GM18909 (cell line): Measurements from ENCODE around the gene OR14K1.
"Not testable (repeated sequence)": the region's sequence is repeated elsewhere in the genome, so short reads cannot be mapped to it uniquely, and the experiment has no call there.

ENCODE experiments used
- ATAC-seq: cut with Tn5 transposase; IDR thresholded peaks from one replicate; pipeline ENCODE4 v1.9.1; 2021; ENCODE audit warnings: mild to moderate bottlenecking; ENCODE audit not compliant: unreplicated experiment, poor library complexity

OR14K1 gene, protein sequence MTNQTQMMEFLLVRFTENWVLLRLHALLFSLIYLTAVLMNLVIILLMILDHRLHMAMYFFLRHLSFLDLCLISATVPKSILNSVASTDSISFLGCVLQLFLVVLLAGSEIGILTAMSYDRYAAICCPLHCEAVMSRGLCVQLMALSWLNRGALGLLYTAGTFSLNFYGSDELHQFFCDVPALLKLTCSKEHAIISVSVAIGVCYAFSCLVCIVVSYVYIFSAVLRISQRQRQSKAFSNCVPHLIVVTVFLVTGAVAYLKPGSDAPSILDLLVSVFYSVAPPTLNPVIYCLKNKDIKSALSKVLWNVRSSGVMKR

GRCh38 chr1:247738315-247738714, at the start of gene OR14K1:
Gene OR14K1 (plus strand): TSS chr1:247738615. CDS start chr1:247738615, 0 bp downstream.
- ATAC-seq = no peak

DNA sequence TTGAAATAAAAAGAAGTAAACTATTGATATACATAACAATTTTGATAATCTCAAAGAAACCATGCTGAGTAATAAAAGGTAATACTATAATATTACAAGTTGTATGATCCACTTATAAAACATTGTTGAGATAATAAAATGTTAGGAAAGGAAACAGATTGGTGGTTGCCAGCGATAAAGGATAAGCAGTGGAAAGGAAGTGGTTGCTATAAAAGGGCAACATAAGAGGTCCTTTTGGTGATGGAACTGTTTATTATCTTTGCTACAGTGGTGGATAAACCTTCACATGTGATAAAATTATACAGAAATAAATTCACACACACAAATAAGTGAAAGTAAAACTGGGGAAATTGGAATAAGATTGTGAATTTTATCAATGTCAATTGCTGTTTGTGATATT, 37.1 kb upstream of the OR14K1 start:
- ATAC-seq = no peak

DNA sequence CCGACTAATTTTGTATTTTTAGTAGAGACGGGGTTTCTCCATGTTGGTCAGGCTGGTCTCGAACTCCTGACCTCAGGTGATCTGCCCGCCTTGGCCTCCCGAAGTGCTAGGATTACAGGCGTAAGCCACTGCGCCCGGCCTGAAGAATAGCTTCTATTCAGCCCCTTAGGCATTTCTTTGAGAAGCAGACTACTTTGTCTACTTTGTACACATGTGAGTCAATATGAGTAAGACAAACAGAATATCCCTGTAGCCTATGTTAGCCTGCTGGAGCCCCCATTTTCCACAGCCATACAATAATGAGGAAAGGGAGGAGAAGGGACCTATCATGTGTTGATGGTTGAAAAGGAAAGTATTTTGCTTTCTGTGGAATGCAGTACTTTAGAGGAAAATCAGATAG, 27.7 kb upstream of the OR14K1 start:
- not testable (repeated sequence) for ATAC-seq

- ATAC-seq = no peak
Measured at GRCh38 chr1:247713753-247714152, 24.7 kb upstream of the OR14K1 start.

GRCh38 chr1:247716546-247716945, 21.9 kb upstream of the OR14K1 start, which contains the start of gene OR6F1:
Gene OR6F1 (minus strand): TSS chr1:247716646. CDS start chr1:247712755, 3,891 bp downstream.
- ATAC-seq = no peak

DNA sequence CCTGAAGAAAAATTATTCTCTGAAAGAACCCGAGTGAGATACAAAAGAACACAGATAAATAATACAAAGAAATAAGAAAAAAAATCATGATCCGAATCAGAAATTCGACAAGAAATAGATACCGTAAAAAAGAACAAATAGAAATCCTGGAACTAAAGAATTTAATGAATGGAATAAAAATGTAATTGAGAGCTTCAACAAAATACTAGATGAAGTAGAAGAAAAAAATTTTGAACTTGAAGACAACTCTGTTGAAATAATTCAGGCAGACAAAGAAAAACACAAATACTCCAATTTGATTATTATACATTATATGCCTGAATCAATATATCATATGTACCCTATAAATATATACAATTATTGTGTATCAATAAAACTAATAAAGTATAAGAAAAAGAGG, 17.2 kb upstream of the OR14K1 start:
- no peak for ATAC-seq

- no peak for ATAC-seq
Measured at GRCh38 chr1:247740721-247741120, 2.3 kb downstream of the OR14K1 start.

GRCh38 chr1:247741756-247742155, 3.3 kb downstream of the OR14K1 start:
- ATAC-seq = no peak

DNA sequence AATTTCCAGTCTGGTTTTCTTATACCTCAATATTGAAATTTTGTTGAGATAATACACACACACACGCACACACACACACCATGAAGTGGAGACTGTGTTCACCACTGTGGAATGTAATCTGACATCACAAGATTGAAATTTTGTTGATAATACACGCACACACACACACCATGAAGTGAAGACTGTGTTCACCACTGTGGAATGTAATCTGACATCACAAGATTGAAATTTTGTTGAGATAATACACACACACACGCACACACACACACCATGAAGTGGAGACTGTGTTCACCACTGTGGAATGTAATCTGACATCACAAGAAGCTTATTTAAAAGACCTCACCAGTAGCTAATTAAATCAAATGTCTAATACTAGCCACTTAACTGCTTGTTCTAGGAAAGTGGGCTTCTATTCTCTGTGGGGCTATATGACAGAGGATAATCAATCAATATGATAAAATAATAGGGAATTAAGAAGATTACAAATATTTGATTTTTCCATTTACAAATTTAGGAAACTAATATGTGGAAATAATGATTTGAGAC, 3.9 kb downstream of the OR14K1 start:
- ATAC-seq = not testable (repeated sequence)

DNA sequence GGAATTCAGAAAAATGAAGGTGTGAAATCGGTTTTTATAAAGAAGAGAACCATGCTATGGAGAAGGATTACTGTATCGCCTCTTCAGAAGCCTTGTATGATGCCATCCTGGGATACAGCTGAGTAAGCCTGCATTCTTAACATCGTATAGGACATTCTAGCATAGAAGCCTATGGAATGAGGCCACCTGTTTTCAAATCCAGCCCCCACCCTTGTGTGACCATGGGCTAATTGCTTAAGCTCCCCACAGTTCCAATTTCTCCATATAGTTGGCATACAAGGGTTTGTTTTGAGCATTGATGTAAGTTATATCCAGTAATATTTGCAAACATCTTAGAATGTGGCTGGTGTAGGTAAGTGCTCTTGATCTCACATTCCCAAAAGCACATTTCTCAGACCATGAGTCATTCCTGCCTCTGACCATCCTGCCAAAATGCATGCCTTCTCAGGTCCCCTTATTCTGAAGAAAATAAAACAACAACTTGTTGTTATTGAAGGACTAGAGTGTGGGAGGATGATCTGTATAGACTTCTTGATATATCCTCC, 8.0 kb downstream of the OR14K1 start:
- ATAC-seq = no peak

DNA sequence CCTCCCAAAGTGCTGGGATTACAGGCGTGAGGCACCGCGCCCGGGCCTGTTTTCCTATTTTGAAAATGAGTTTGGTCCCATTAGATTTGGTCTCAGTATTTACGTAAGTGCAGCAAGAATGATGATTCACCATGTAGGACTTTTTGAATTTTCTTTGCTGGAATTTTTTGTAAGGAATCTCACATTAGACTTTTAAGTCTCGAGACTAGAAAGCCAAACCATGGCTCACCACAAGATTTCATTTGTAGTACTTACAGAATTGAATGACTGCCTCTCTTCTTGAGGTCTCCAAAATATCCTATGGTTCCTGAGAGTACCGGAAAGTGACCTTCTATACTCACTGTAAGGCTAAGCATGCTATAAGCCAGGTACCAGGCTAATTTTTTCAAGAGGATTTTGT, 9.2 kb downstream of the OR14K1 start:
- no peak for ATAC-seq

DNA sequence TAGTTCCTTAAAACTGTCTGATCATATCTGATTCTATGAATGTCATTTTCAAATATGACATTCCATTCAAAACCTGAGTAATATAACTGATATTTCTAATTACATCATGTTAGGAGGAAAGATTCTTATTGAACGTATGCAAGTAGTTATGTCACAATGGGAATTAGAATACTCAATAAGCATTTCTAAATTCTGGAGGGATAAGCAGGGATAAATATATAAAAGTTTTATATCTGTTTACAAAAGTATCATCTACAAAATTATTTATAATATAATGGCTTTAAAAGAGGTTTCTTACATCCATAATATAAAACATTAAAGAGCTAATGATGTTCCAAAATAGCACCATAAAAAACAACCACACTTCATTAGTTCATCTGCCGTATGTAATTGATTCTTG, 9.6 kb downstream of the OR14K1 start, which contains the start of gene OR14A2:
Gene OR14A2 (minus strand): TSS at position 101 of the 400 bp plus-strand sequence.
- ATAC-seq = no peak

GRCh38 chr1:247749870-247750269, 11.5 kb downstream of the OR14K1 start:
- no peak for ATAC-seq

DNA sequence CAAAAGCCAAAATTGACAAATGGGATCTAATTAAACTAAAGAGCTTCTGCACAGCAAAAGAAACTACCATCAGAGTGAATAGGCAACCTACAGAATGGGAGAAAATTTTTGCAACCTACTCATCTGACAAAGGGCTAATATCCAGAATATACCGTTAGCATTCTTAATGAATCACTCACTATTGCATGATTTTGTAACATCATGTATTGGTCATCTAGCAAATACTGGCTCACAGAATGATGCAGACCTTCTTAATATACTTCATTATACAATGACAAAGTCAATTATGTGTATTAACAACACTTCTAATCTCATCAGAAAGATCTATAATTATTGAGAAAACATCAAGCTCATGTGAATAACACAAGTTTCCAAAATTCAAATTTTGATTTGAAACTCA, 15.9 kb downstream of the OR14K1 start:
- not testable (repeated sequence) for ATAC-seq

- ATAC-seq = no peak
Measured at GRCh38 chr1:247760456-247760855, 22.0 kb downstream of the OR14K1 start, which contains the start of gene OR1C1. Gene OR1C1 (minus strand): TSS chr1:247760556. CDS start chr1:247758406, 2,150 bp downstream.

DNA sequence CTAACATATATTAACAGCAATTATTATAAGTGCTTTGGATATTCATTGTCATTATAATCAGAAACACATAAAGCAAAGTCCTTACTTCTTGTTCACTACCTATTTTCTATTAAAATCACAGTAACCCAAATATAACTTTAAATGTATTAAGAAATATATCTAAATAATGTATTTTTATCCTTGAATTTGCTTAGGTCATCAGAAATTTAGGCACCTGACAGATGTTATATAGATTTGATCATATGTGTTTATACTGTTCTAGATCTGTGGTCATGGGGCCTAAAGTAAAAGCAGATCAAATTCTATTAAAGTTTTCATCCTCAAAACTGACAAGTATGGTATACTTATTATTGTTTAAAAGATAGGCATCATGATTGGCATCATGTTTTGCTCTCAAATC, 31.2 kb downstream of the OR14K1 start:
- ATAC-seq = no peak
